ENCODE measurements around the gene KCNMA1. TPM values are rescaled to one million over a fixed set of nuclear protein-coding genes. Genes with fewer than 3 reads are reported as not detected.

KCNMA1 gene
- total RNA-seq, 1 experiment from 2014 or later = 143 TPM

- Histone ChIP-seq H3K79me2 (ENCODE audit: low read length) (no peaks in the 10 kb centered on the region), H3K4me2 (ENCODE audit: low read length) (peak overlapping the region; percentile 70), H3K27ac (ENCODE audit: low read length) (no peak overlapping the region; the same call in 1 of the 2 replicates), H3K4me3 (ENCODE audit: low read length) (no peak overlapping the region), H3K9me3 (ENCODE audit: low read length) (no peaks in the 10 kb centered on the region), H2AFZ (ENCODE audit: low read length) (no peak overlapping the region), H3K27me3 (ENCODE audit: low read length) (no peaks in the 10 kb centered on the region), H3K9ac (ENCODE audit: low read length) (peak overlapping the region; percentile 75), H3K36me3 (ENCODE audit: low read depth, low read length) (no peaks in the 10 kb centered on the region), H3F3A (ENCODE audit: low read length, unreplicated experiment) (peaks cover 53% of the 10 kb centered on the region), H4K20me1 (ENCODE audit: low read length) (no peaks in the 10 kb centered on the region), H3K4me1 (ENCODE audit: insufficient read depth, low read length) (peaks cover 53% of the 10 kb centered on the region), H3K9me2 (replicated peaks; ENCODE audit: low read length) (no peaks in the 10 kb centered on the region)
- DNase-seq (peak; percentile 99), ATAC-seq (no peak)
- CTCF ChIA-PET = interaction anchor here (0.6 kb wide), 2 partner anchors 178 to 538 kb away, joined by 3 read pairs; no protein-coding TSS in a partner anchor
- BruUV-seq (replicated peaks) = no TSS peak
- POLR2A ChIA-PET (ENCODE audit: unreplicated experiment) = no interaction called here
- TF ChIP-seq EZH2 (IDR thresholded peaks at IDR 0.05; ENCODE audit: low read length, unreplicated experiment) = no peak
- TF ChIP-seq EZH2phosphoT487 (IDR thresholded peaks at IDR 0.05; ENCODE audit: borderline replicate concordance, low read length) = no peak
- TF ChIP-seq CTCF (conservative IDR thresholded peaks at IDR 0.05; ENCODE audit: low read depth, low read length) = no peak
- intact Hi-C loops (cut with micrococcal nuclease) = loop anchor here (5.0 to 10.0 kb wide), 4 partner anchors 150 to 865 kb away; partner anchors contain the start of genes DLG5 and POLR3A
Measured at GRCh38 chr10:77162697-77163096, 474.9 kb downstream of the KCNMA1 start.

DNA sequence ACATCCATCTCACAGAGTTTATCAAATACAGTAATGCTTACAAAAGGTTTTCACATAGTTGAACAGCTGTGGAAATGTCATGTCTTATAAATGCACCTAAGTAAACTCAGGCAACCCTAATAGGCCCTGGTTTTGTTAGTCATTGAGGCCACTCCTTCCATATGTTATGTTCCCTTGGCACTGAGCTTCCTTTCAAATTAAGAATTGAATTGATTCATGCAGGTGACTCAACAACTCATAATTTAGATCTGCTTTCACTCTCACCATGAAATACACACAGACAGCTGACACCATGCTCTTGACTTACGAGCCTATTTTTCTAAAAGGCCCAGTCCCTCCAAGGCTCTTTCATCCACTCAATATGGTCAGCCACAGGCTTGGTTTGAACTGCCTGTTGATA is 476.9 kb downstream of the KCNMA1 start:
- intact Hi-C loops (cut with micrococcal nuclease) = loop anchor here (1.0 to 10.0 kb wide), 6 partner anchors 40 to 867 kb away; partner anchors contain the start of genes DLG5 and POLR3A
- Histone ChIP-seq H2AFZ (ENCODE audit: low read length) (peak overlapping the region; percentile 9; the same call in 1 of the 2 replicates), H3K9me3 (ENCODE audit: low read length) (no peaks in the 10 kb centered on the region), H3K9me2 (replicated peaks; ENCODE audit: low read length) (no peaks in the 10 kb centered on the region), H3K36me3 (ENCODE audit: low read depth, low read length) (no peaks in the 10 kb centered on the region), H3K27ac (ENCODE audit: low read length) (no peak overlapping the region; the same call in 1 of the 2 replicates), H3K4me1 (ENCODE audit: insufficient read depth, low read length) (peaks cover 68% of the 10 kb centered on the region), H3K27me3 (ENCODE audit: low read length) (no peaks in the 10 kb centered on the region), H3K4me3 (ENCODE audit: low read length) (peak overlapping the region; percentile 1; the same call in 1 of the 2 replicates), H3K9ac (ENCODE audit: low read length) (peak overlapping the region; percentile 48), H3F3A (ENCODE audit: low read length, unreplicated experiment) (peaks cover 58% of the 10 kb centered on the region), H4K20me1 (ENCODE audit: low read length) (no peaks in the 10 kb centered on the region), H3K79me2 (ENCODE audit: low read length) (no peaks in the 10 kb centered on the region), H3K4me2 (ENCODE audit: low read length) (peak overlapping the region; percentile 70)
- POLR2A ChIA-PET (ENCODE audit: unreplicated experiment) = interaction anchor here (0.5 to 0.7 kb wide), 7 partner anchors 10 to 468 kb away, joined by 3 to 21 read pairs (median 3); no protein-coding TSS in a partner anchor
- TF ChIP-seq EZH2 (IDR thresholded peaks at IDR 0.05; ENCODE audit: low read length, unreplicated experiment) (no peak), EZH2phosphoT487 (IDR thresholded peaks at IDR 0.05; ENCODE audit: borderline replicate concordance, low read length) (no peak), CTCF (conservative IDR thresholded peaks at IDR 0.05; ENCODE audit: low read depth, low read length) (no peak)
- CTCF ChIA-PET = interaction anchor here (0.6 to 1.4 kb wide), 8 partner anchors 47 to 596 kb away, joined by 3 to 11 read pairs (median 4); no protein-coding TSS in a partner anchor
- BruUV-seq (replicated peaks) = no TSS peak
- peak; percentile 100 for DNase-seq
- peak; percentile 63 for ATAC-seq

GRCh38 chr10:77159538-77160110 is 478.0 kb downstream of the KCNMA1 start:
- no peak for TF ChIP-seq CTCF (conservative IDR thresholded peaks at IDR 0.05; ENCODE audit: low read depth, low read length)
- TF ChIP-seq EZH2phosphoT487 (IDR thresholded peaks at IDR 0.05; ENCODE audit: borderline replicate concordance, low read length) = no peak
- no peak for TF ChIP-seq EZH2 (IDR thresholded peaks at IDR 0.05; ENCODE audit: low read length, unreplicated experiment)
- no peak overlapping the region for H3K4me3 ChIP-seq (ENCODE audit: low read length)
- DNase-seq (no peak), ATAC-seq (no peak)
- H3F3A ChIP-seq (ENCODE audit: low read length, unreplicated experiment) = peaks cover 49% of the 10 kb centered on the region
- H3K27ac ChIP-seq (ENCODE audit: low read length) = no peak overlapping the region; the same call in 1 of the 2 replicates
- H3K4me1 ChIP-seq (ENCODE audit: insufficient read depth, low read length) = peaks cover 79% of the 10 kb centered on the region
- BruUV-seq (replicated peaks) = no TSS peak
- no peaks in the 10 kb centered on the region for H3K9me2 ChIP-seq (replicated peaks; ENCODE audit: low read length)
- H3K36me3 ChIP-seq (ENCODE audit: low read depth, low read length) = no peaks in the 10 kb centered on the region
- H3K4me2 ChIP-seq (ENCODE audit: low read length) = peak overlapping the region; percentile 50
- ChIA-PET POLR2A (ENCODE audit: unreplicated experiment) (interaction anchor here (0.5 kb wide), 1 partner anchor 15 kb away, joined by 3 read pairs; no protein-coding TSS in a partner anchor), CTCF (no interaction called here)
- no peak overlapping the region for H2AFZ ChIP-seq (ENCODE audit: low read length)
- intact Hi-C loops (cut with micrococcal nuclease) = loop anchor here (1.0 to 10.0 kb wide), 6 partner anchors 39 to 868 kb away; partner anchors contain the start of genes DLG5 and POLR3A
- H3K27me3 ChIP-seq (ENCODE audit: low read length) = no peaks in the 10 kb centered on the region
- peak overlapping the region; percentile 44 for H3K9ac ChIP-seq (ENCODE audit: low read length)
- H3K79me2 ChIP-seq (ENCODE audit: low read length) = no peaks in the 10 kb centered on the region
- H3K9me3 ChIP-seq (ENCODE audit: low read length) = no peaks in the 10 kb centered on the region
- H4K20me1 ChIP-seq (ENCODE audit: low read length) = no peaks in the 10 kb centered on the region

Data from PC-3 (cell line).